OCI-LY7 (cell line): ENCODE measurements around the gene CD8A. TPM values are rescaled to one million over a fixed set of nuclear protein-coding genes. Genes with fewer than 3 reads are reported as not detected.

Experiments used
- BruUV-seq: library from RNA; stranded (reverse); fragments of 400-500 nt; replicated peaks from 2 replicates; lab custom pipeline; 2021; lab: Mats Ljungman, UMichigan
- CTCF ChIA-PET: fragments of 300-600 bp; sonication (Branson Sonifier 250); formaldehyde crosslinking; loops from one replicate; lab custom pipeline; 2022; ENCODE audit warnings: antibody characterized with exemption; ENCODE audit not compliant: unreplicated experiment; lab: Charles Lee
- POLR2A ChIA-PET: fragments of 300-600 bp; sonication (Branson Sonifier 250); formaldehyde crosslinking; loops from one replicate; lab custom pipeline; 2022; ENCODE audit warnings: antibody characterized with exemption; lab: Charles Lee
- DNase-seq: peaks from one replicate; pipeline ENCODE4 v3.0.0-alpha.2; 2015; ENCODE audit warnings: low spot score
- H2AFZ ChIP-seq: fragments of 200-600 bp; sonication (generic), shearing (Covaris generic); 2 replicates; pipeline ENCODE4 v1.6.1; 2014; ENCODE audit warnings: mild to moderate bottlenecking, antibody characterized with exemption, low read length, moderate library complexity
- H3K27ac ChIP-seq: fragments of 200-600 bp; sonication (generic); 2 replicates; pipeline ENCODE4 v1.5.1; 2014; ENCODE audit warnings: mixed run types, low read depth, mild to moderate bottlenecking, moderate library complexity, low read length, inconsistent platforms; ENCODE audit not compliant: poor library complexity, severe bottlenecking
- H3K36me3 ChIP-seq: fragments of 200-600 bp; sonication (generic); 2 replicates; pipeline ENCODE4 v1.6.1; 2014; ENCODE audit warnings: mild to moderate bottlenecking, antibody characterized with exemption, low read length, moderate library complexity, mixed read lengths; ENCODE audit not compliant: insufficient read depth
- H3K4me1 ChIP-seq: fragments of 200-600 bp; sonication (generic); 2 replicates; pipeline ENCODE4 v1.5.1; 2014; ENCODE audit warnings: mild to moderate bottlenecking, low read length; ENCODE audit not compliant: insufficient read depth, poor library complexity, severe bottlenecking
- H3K4me2 ChIP-seq: fragments of 200-600 bp; sonication (generic); 2 replicates; pipeline ENCODE4 v1.6.1; 2014; ENCODE audit warnings: mild to moderate bottlenecking, low read length
- H3K4me3 ChIP-seq: fragments of 200-600 bp; sonication (generic); 2 replicates; pipeline ENCODE4 v1.5.1; 2014; ENCODE audit warnings: mild to moderate bottlenecking, low read depth, low read length; ENCODE audit not compliant: poor library complexity, severe bottlenecking
- H3K79me2 ChIP-seq: fragments of 200-600 bp; sonication (generic); 2 replicates; pipeline ENCODE4 v1.6.1; 2016; ENCODE audit warnings: low read depth, mild to moderate bottlenecking, low read length, moderate library complexity, mixed read lengths; ENCODE audit not compliant: insufficient read depth
- H3K9me2 ChIP-seq: fragments of 200-600 bp; sonication (generic); 2 replicates; pipeline ENCODE4 v1.6.1; 2016; ENCODE audit warnings: mild to moderate bottlenecking, low read length, mixed read lengths; ENCODE audit not compliant: insufficient read depth
- H3K9me3 ChIP-seq: fragments of 200-600 bp; sonication (generic); 2 replicates; pipeline ENCODE4 v1.6.1; 2014; ENCODE audit warnings: mild to moderate bottlenecking, mixed run types, low read length, mixed read lengths
- H4K20me1 ChIP-seq: fragments of 200-600 bp; sonication (generic); 2 replicates; pipeline ENCODE4 v1.6.1; 2014; ENCODE audit warnings: mild to moderate bottlenecking, antibody characterized with exemption, low read length, moderate library complexity, mixed read lengths; ENCODE audit not compliant: insufficient read depth
- EZH2phosphoT487 ChIP-seq: fragments of 200-600 bp; sonication (generic); IDR thresholded peaks from 2 replicates; pipeline ENCODE4 v1.6.1; 2018; ENCODE audit warnings: low read depth, borderline replicate concordance, mild to moderate bottlenecking, mixed run types, antibody characterized with exemption, low read length, moderate library complexity, mixed read lengths
- intact Hi-C: fragments of 100-400 bp; cut with micrococcal nuclease; formaldehyde crosslinking; loops from one replicate; pipeline ENCODE4 v1.10.0; 2022; ENCODE audit not compliant: unreplicated experiment
- total RNA-seq, 2 experiments: library from RNA; depleted of rRNA in 1 of 2; stranded (reverse); fragments of >200 nt in 1 of 2; shearing (Covaris generic) in 1 of 2; gene quantifications; 2 replicates each; pipeline ENCODE4 v1.2.3, GENCODE V29; 2014 to 2022
- TF ChIP-seq, protein P1 (sequence below): fragments of 200-600 bp; sonication (generic); conservative IDR thresholded peaks from 2 replicates; pipeline ENCODE4 v1.5.1; 2014; ENCODE audit warnings: mild to moderate bottlenecking, antibody characterized with exemption, low read length, moderate library complexity, mixed read lengths

CD8A gene
- total RNA-seq, 2 experiments from 2014 or later, result not detected

DNA sequence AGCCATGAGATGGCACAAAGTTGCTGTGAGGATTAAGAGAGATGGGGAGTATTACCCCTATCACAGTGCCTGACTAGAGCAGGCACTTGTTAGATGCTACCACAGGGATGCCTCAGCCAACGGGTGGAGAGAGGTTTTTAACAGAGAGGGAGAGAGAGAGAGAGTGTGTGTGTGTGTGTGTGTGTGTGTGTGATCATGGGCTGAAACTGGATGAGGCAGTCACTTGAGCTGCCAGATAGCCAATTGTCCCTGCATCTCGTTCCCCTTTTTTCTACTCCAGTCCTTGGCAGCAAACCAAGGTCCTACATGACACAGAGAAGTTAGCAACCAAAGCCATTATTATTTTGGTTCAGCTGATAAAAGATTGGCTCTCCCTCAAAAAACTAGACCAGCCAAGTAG is 3.0 kb downstream of the CD8A start:
- H3K9me3 ChIP-seq, result no peaks in the 10 kb centered on the region
- H3K9me2 ChIP-seq, result no peaks in the 10 kb centered on the region
- TF ChIP-seq, protein P1, sequence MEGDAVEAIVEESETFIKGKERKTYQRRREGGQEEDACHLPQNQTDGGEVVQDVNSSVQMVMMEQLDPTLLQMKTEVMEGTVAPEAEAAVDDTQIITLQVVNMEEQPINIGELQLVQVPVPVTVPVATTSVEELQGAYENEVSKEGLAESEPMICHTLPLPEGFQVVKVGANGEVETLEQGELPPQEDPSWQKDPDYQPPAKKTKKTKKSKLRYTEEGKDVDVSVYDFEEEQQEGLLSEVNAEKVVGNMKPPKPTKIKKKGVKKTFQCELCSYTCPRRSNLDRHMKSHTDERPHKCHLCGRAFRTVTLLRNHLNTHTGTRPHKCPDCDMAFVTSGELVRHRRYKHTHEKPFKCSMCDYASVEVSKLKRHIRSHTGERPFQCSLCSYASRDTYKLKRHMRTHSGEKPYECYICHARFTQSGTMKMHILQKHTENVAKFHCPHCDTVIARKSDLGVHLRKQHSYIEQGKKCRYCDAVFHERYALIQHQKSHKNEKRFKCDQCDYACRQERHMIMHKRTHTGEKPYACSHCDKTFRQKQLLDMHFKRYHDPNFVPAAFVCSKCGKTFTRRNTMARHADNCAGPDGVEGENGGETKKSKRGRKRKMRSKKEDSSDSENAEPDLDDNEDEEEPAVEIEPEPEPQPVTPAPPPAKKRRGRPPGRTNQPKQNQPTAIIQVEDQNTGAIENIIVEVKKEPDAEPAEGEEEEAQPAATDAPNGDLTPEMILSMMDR, result no peak
- no peak for TF ChIP-seq EZH2phosphoT487
- H3K4me1 ChIP-seq, result no peaks in the 10 kb centered on the region
- ChIA-PET CTCF (no interaction called here), POLR2A (no interaction called here)
- BruUV-seq, result no TSS peak
- H3K4me2 ChIP-seq, result no peak overlapping the region
- no peaks in the 10 kb centered on the region for H4K20me1 ChIP-seq
- no peak overlapping the region for H3K4me3 ChIP-seq
- no peak overlapping the region for H2AFZ ChIP-seq
- intact Hi-C loops, result no loop called here
- no peak overlapping the region for H3K27ac ChIP-seq
- no peak for DNase-seq
- no peaks in the 10 kb centered on the region for H3K79me2 ChIP-seq
- no peaks in the 10 kb centered on the region for H3K36me3 ChIP-seq

DNA sequence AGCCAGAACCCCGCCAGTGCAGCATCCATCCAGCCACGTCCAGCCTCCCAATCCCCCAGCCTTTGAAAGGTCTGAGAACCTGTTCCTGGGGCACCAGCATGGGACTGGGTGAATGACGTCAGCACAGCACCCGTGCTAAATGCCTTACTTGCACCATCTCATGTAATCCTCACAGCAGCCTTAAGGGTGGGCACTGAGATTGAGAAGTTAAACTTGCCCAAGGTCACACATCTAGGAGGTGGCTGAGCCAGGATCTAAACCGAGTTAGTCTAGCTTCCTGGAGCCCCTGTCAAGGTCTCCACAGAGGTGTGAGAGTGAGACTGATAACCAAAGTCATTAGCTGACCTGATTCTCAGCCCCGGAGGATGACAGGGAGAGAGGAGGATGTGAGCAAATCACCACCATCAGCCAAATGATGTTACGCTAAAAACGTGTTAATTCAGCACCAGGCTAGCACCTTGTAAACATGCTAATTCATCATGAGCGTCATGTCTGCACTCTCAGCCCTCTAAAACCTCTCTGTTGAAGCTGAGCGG is 4.6 kb downstream of the CD8A start:
- H3K4me1 ChIP-seq, result no peaks in the 10 kb centered on the region

DNA sequence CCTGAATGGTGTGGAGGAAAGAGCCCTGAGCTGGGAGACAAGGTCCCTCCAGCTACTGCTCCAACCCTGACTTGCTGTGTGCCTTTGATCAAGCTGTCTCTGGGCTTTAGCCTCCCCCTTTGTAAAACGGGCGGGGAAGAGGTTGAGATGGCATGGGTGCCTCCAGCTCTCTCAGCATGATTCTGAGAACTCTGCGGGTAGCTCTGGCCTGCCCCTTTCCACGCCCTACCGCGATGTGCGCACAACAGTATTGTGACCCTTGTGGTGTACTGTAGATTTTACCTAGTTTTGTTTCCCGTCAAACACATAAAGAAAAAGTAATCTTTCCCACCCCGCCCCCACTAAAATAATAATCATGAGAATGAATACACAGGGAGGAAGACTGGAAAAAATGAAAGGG is 5.3 kb downstream of the CD8A start:
- H3K27ac ChIP-seq, result no peak overlapping the region
- no peaks in the 10 kb centered on the region for H3K9me3 ChIP-seq
- H3K4me1 ChIP-seq, result no peaks in the 10 kb centered on the region
- no peak overlapping the region for H3K4me2 ChIP-seq
- TF ChIP-seq, protein P1, result no peak
- no peak for TF ChIP-seq EZH2phosphoT487
- intact Hi-C loops, result no loop called here
- POLR2A ChIA-PET, result no interaction called here
- no peaks in the 10 kb centered on the region for H3K79me2 ChIP-seq
- H4K20me1 ChIP-seq, result no peaks in the 10 kb centered on the region
- no peak overlapping the region for H2AFZ ChIP-seq
- H3K36me3 ChIP-seq, result no peaks in the 10 kb centered on the region
- CTCF ChIA-PET, result no interaction called here
- BruUV-seq, result no TSS peak
- H3K4me3 ChIP-seq, result no peak overlapping the region
- no peaks in the 10 kb centered on the region for H3K9me2 ChIP-seq
- DNase-seq, result no peak

More for the DNA sequence above, 4.6 kb downstream of the CD8A start:
- Histone ChIP-seq H3K36me3 (no peaks in the 10 kb centered on the region), H3K9me3 (no peaks in the 10 kb centered on the region), H3K27ac (no peak overlapping the region), H3K4me3 (no peak overlapping the region), H3K4me2 (no peak overlapping the region), H4K20me1 (no peaks in the 10 kb centered on the region), H2AFZ (no peak overlapping the region), H3K79me2 (no peaks in the 10 kb centered on the region), H3K9me2 (no peaks in the 10 kb centered on the region)
- POLR2A ChIA-PET, result no interaction called here
- TF ChIP-seq, protein P1, result no peak
- no peak for TF ChIP-seq EZH2phosphoT487
- BruUV-seq, result no TSS peak
- intact Hi-C loops, result no loop called here
- no peak for DNase-seq
- CTCF ChIA-PET, result no interaction called here
